Middle frontal gyrus (tissue), 1 donor: Measurements from ENCODE around the gene FNDC3A.
A peak's percentile ranks its signal among the peaks of the same experiment; 100 is the strongest.
"Not testable (repeated sequence)": the region's sequence is repeated elsewhere in the genome, so short reads cannot be mapped to it uniquely, and the experiment has no call there.

Experiments
- DNase-seq: peaks from one replicate; pipeline ENCODE4 v3.0.0-alpha.2; 2015; ENCODE audit warnings: low spot score; ENCODE audit errors: extremely low spot score

FNDC3A gene

GRCh38 chr13:49086722-49087121 is 111.0 kb downstream of the FNDC3A start:
- DNase-seq: no peak

- no peak for DNase-seq
These were observed 117.7 kb downstream of the FNDC3A start for GRCh38 chr13:49093376-49093775.

GRCh38 chr13:49097374-49097773 is 121.7 kb downstream of the FNDC3A start:
- no peak for DNase-seq

GRCh38 chr13:49098198-49098597 is 122.5 kb downstream of the FNDC3A start:
- no peak for DNase-seq

GRCh38 chr13:49098771-49099512 is 123.2 kb downstream of the FNDC3A start:
- DNase-seq: no peak

- DNase-seq: no peak
These were observed 123.8 kb downstream of the FNDC3A start for GRCh38 chr13:49099513-49099877.

- no peak for DNase-seq
These were observed 125.2 kb downstream of the FNDC3A start for GRCh38 chr13:49100637-49101570.

GRCh38 chr13:49108196-49108595 is 132.5 kb downstream of the FNDC3A start:
- DNase-seq: no peak

GRCh38 chr13:49110122-49110912 is 134.6 kb downstream of the FNDC3A start:
- peak; percentile 73 for DNase-seq

- no peak for DNase-seq
These were observed 135.1 kb downstream of the FNDC3A start for GRCh38 chr13:49110913-49111170.

GRCh38 chr13:49112782-49113525 is 137.2 kb downstream of the FNDC3A start:
- DNase-seq: no peak

GRCh38 chr13:49113526-49114286 is 138.0 kb downstream of the FNDC3A start:
- no peak for DNase-seq

GRCh38 chr13:49116873-49117272 is 141.2 kb downstream of the FNDC3A start:
- no peak for DNase-seq

GRCh38 chr13:49118455-49118854 is 142.7 kb downstream of the FNDC3A start:
- DNase-seq: not testable (repeated sequence)

GRCh38 chr13:49124693-49125304 is 149.1 kb downstream of the FNDC3A start:
- DNase-seq: no peak

- DNase-seq: no peak
These were observed 150.3 kb downstream of the FNDC3A start for GRCh38 chr13:49125964-49126524.

- DNase-seq: no peak
These were observed 156.8 kb downstream of the FNDC3A start for GRCh38 chr13:49132479-49133002.

GRCh38 chr13:49134305-49134704 is 158.6 kb downstream of the FNDC3A start:
- DNase-seq: no peak

GRCh38 chr13:49137138-49137643 is 161.5 kb downstream of the FNDC3A start:
- DNase-seq: not testable (repeated sequence)
